DND-41 (cell line): ENCODE results near the gene PCBP2.

Experiments used
- EZH2 ChIP-seq: IDR thresholded peaks from 3 replicates; pipeline ENCODE4 v1.6.1; 2012; ENCODE audit warnings: borderline replicate concordance, low read depth, mild to moderate bottlenecking, moderate library complexity, low read length, inconsistent platforms; ENCODE audit not compliant: severe bottlenecking
- TF ChIP-seq, protein P1 (sequence below): IDR thresholded peaks from 2 replicates; pipeline ENCODE4 v1.5.1; 2012; ENCODE audit warnings: borderline replicate concordance, low read length, moderate library complexity, mild to moderate bottlenecking; ENCODE audit not compliant: poor library complexity, severe bottlenecking; ENCODE audit errors: extremely low read depth

DNA sequence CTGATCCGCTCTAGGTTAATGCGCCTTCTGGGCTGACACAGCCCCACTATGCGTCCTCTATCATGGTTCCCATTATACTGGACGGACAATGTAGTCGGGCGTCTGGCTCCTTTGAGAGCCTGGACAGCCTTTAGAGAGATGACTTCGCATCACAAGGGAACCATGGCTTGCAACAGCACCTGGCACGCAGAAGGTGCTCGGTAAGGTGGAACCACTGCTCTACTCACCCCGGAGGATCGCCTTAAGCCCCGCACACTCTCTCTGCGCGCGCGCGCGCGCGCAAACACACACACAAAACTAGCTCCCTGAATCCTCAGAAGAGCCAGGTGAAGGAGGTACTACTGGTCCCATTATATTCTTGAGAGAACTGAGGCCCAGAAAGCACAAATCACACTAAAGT is 40.3 kb downstream of the PCBP2 start:
- no peak for TF ChIP-seq EZH2
- TF ChIP-seq, protein P1, sequence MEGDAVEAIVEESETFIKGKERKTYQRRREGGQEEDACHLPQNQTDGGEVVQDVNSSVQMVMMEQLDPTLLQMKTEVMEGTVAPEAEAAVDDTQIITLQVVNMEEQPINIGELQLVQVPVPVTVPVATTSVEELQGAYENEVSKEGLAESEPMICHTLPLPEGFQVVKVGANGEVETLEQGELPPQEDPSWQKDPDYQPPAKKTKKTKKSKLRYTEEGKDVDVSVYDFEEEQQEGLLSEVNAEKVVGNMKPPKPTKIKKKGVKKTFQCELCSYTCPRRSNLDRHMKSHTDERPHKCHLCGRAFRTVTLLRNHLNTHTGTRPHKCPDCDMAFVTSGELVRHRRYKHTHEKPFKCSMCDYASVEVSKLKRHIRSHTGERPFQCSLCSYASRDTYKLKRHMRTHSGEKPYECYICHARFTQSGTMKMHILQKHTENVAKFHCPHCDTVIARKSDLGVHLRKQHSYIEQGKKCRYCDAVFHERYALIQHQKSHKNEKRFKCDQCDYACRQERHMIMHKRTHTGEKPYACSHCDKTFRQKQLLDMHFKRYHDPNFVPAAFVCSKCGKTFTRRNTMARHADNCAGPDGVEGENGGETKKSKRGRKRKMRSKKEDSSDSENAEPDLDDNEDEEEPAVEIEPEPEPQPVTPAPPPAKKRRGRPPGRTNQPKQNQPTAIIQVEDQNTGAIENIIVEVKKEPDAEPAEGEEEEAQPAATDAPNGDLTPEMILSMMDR, result no peak
